Right forelimb (tissue), 1 donor: ENCODE measurements around the gene RCN2.
"Not testable (repeated sequence)": the region's sequence is repeated elsewhere in the genome, so short reads cannot be mapped to it uniquely, and the experiment has no call there.

Source experiments
- DNase-seq: peaks from one replicate; pipeline ENCODE4 v3.0.0-alpha.2; 2018

RCN2 gene

DNA sequence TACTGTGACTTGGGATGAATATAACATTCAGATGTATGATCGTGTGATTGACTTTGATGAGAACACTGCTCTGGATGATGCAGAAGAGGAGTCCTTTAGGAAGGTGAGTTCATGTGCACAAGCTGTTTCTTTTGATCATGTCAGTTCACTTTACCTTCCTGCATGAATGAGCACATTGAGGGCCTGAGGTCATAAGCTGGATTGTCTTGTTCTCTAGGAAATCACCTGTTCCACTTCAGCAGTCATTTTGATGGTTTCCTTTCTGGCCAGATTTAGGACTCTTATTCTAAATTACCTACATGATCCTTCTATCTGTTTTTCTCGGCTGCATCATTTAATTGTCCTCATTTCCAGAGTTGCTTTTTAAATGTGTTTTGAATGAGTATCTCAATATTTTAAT lies 4.1 kb downstream of the RCN2 start:
- DNase-seq: no peak

- DNase-seq: no peak
Measured at GRCh38 chr15:76936671-76937070, 5.1 kb downstream of the RCN2 start.

GRCh38 chr15:76938752-76939151 lies 7.2 kb downstream of the RCN2 start:
- DNase-seq: no peak

- DNase-seq: no peak
Measured at GRCh38 chr15:76939715-76940114, 8.2 kb downstream of the RCN2 start.

- no peak for DNase-seq
Measured at GRCh38 chr15:76941636-76942035, 10.1 kb downstream of the RCN2 start.

GRCh38 chr15:76942331-76942730 lies 10.8 kb downstream of the RCN2 start:
- no peak for DNase-seq

GRCh38 chr15:76945494-76946093 lies 14.0 kb downstream of the RCN2 start:
- DNase-seq: no peak

DNA sequence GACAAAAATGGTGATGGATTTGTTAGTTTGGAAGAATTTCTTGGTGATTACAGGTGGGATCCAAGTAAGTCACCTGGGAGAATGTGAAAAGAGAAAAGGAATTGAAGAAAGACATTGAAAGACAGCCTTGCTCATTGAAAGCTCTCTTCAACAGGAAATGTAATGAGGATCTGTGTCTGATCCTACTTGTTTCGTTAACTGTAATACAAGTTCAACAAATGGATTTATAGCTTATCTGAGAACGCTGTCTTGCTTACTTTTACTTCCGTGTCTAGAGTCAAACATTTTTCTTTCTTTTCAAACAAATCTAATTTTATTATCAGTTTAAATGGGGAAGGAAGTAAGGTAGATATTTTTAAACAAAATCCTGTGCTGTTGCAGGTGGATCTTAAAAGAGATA lies 15.9 kb downstream of the RCN2 start:
- no peak for DNase-seq

- DNase-seq: no peak
Measured at GRCh38 chr15:76951220-76951619, 19.7 kb downstream of the RCN2 start.

DNA sequence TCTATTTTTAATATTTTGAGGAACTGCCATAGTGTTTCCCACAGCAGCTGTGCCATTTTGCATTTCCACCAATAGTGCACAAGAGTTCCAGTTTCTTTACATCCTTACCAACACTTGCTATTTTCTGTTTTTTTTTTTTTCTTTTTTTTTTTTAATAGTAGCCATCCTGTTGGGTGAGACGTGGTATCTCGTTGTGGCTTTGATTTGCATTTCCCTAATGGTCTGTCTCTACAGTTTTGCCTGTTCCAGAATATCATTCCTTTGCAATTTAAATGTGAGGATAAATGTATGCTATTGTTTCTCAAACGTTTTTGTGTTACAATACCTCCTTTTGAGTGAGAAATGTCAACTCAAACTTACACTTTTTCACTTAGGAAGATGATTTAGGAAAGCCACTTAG lies 22.4 kb downstream of the RCN2 start:
- no peak for DNase-seq

- no peak for DNase-seq
Measured at GRCh38 chr15:76954744-76955143, 23.2 kb downstream of the RCN2 start.

DNA sequence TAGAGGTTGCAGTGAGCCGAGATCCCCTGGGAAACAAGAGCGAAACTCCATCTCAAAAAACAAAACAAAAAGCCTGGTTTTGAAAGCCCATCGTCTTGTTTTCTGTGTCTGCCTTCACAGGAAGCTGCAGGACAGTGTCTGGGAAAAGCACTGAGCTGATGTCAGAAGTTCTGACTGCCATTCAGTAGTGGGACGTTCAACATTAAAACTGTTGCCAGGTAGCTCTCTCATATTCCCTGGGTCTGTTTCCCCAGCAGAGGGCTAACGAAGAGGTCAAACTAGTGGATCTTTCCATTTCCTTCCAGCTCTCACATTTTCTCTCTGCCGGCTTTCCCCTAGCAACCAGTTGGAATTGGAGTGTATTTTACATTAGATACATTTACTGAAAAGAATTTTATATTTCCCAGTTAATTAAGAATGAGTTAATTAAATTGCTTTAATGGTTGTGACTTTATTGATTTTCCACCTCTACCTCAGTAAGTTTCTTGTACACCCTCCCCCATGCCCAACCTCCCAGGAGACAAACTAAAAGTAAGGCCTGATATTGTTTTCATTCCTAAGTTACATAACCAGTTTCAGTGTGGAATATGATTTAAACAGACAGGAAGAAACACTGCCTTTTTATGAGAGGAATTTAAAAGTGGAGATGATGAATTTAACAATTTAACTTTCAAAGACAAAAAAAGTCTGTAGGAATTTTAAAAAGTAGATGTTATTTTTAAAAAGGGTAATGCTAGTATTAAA lies 29.9 kb downstream of the RCN2 start:
- no peak for DNase-seq

- no peak for DNase-seq
Measured at GRCh38 chr15:76962337-76963013, 30.9 kb downstream of the RCN2 start.

- no peak for DNase-seq
Measured at GRCh38 chr15:76963596-76963995, 32.0 kb downstream of the RCN2 start.

DNA sequence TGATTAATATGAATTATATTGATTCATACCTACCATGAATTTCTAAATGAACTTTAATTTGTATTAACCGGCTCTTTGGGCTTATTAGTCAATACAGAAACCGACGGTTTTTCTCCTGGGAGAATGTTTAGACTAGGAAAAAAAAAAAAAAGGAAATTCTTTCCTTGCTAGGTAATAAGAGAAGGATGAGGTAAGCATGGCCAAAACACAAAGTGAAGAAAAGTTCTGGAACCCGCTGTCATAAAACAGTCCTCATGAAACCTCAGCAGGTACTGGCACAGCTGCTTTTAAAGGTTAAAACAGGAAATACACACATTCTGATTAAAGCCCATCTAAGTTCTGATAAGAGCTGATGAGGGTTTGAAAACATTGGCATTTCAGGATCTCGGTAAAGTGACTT lies 32.6 kb downstream of the RCN2 start:
- DNase-seq: no peak

DNA sequence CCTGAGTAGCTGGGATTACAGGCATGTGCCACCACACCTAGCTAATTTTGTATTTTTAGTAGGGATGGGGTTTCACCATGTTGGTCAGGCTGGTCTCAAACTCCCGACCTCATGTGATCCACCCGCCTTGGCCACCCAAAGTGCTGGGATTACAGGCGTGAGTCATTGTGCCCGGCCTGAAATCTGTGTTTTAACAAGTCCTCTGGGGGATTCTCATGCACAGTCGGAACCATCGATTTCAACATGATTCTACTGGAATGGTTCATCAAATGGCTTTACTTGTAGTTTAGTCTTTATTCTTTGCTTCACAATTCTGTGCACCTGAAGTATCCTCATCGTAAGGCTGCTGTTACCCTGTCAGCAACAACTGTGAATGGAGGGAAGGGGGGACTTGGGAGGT lies 34.5 kb downstream of the RCN2 start:
- DNase-seq: not testable (repeated sequence)

DNA sequence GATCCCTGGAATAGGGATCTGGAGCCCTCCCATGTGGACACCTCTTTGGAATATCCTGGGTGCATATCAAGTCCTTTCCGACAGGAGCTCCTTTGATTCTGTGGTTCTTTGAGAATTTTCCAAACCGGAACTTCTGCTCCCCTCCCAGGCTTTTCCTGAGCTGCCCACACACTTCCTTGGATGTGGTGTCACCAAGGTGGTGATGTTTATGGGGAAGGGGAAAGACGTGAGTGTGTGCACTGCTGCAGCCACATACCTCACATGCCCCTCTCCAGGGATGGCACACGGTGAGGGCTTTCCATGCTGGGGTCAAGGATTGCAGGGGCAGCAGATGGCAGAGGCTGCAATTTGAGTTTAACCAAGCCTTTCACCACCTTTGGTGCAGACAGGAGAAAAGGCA lies 35.5 kb downstream of the RCN2 start:
- DNase-seq: no peak

- DNase-seq: no peak
Measured at GRCh38 chr15:76968306-76968705, 36.8 kb downstream of the RCN2 start.

- no peak for DNase-seq
Measured at GRCh38 chr15:76972389-76973361, 41.1 kb downstream of the RCN2 start.

- no peak for DNase-seq
Measured at GRCh38 chr15:76973362-76973743, 41.8 kb downstream of the RCN2 start.

DNA sequence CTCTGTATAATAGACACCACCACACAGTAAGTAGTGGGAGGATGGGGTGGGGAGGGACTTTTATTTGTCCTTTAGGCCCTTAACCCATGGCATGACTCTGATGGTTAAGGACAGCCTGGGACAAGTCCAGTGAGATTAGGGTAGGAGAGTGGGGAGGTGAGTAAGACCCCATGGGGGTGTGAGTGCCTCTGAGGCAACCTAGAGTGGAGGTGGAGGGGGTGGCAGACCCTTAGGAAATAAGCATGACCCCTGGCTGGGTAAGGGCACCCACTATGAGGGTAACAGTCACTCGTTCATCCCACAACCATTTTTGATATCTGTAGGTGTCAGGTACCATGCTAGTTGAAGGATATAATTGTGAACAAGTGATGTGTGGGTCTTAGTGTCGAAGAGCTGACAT lies 42.4 kb downstream of the RCN2 start:
- DNase-seq: no peak

DNA sequence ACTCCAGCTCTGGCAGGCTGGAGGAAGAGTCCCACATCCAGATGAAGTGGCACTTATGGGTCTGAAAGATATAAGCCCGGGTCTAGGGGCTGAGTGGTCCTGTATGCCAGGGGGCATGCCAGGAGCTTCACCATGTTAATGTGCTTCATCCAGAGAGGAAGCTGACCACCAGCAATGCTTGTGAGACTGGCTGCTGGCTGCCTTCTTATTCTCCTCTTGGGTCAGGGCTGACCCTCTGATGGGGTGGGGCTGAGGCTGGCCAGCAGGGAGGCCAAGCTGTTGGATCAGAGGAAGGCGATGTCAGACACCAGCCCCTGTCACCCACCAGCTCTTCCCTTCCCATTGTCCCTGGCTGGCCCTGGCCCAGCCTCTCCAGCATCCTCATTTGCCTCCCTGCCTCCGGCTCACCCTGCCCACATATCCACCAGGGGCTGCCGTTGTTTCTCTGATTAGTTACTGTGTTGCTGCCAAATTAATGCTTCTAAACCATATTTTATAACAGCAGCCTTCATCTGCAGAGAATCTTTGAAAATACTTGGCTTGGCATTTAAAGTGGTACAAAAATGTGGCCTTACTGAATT lies 43.0 kb downstream of the RCN2 start:
- DNase-seq: no peak

- no peak for DNase-seq
Measured at GRCh38 chr15:76976141-76976540, 44.6 kb downstream of the RCN2 start.
